EL (cell line): ENCODE measurements around the gene VAC14.
"Not testable (repeated sequence)": the region's sequence is repeated elsewhere in the genome, so short reads cannot be mapped to it uniquely, and the experiment has no call there.

Experiments used
- DNase-seq: peaks from one replicate; pipeline ENCODE4 v3.0.0-alpha.2; 2016

Gene VAC14

DNA sequence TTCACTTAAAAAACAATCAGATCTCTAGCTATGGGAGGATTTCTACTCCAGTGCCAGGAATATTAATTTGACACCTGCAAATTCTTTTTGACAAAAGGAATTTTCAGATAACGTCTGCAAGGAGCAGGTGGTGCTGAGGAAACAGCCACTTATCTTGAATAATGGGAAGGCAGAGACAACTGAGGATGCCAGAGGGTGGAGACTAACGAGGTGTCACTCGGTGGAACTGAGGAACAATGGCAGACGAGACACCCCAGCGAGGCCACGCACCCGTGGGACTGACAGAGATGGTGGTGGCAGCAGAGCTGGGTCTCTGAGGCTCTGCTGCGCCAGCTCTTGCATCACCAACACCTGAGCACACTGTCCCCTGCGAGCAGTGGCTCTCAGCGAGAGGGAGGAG lies 42.2 kb downstream of the VAC14 start:
- DNase-seq = no peak

DNA sequence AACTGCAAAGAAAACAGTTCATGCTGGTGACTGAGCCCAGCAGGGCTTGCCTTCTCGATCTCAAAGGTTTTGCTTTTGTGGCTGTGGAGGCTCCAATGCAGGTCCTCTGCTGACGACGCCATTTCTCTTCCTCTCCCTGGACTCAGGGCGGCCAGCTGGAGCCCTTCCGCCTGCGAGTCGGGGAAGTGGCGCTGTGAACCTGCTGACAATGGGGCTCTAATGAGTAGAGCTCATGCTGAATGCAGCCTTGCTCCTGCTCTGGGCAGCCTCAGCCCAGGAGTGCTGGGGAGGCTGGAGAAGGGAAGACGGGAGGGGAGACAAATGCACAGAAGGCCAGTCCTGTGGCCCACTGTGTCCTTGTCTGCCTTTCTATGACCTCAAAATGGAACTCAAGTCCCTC lies 43.8 kb downstream of the VAC14 start:
- no peak for DNase-seq

DNA sequence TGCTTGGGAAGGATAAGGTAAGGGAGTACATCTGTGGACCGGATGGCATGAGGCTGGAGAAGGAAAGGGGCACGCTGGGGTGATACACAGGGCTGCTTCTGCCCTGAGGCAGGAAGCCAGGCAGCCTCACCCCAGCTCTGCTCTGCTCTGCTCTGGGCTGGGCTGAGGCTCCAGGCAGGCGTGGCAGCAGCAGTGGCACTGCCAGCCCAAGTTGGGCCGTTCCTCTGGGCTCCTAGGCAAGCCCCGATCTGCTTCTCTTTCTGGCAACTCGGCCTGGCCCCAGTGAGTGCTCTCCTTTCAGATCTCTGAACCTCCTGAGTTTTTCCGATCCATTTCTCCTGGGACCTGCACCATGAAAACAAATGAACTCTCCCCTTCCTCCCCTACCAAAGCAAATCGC lies 44.9 kb downstream of the VAC14 start:
- DNase-seq = no peak

GRCh38 chr16:70754851-70755600 lies 45.9 kb downstream of the VAC14 start:
- DNase-seq = no peak

- DNase-seq = no peak
These were observed 46.6 kb downstream of the VAC14 start for GRCh38 chr16:70754371-70754770.

DNA sequence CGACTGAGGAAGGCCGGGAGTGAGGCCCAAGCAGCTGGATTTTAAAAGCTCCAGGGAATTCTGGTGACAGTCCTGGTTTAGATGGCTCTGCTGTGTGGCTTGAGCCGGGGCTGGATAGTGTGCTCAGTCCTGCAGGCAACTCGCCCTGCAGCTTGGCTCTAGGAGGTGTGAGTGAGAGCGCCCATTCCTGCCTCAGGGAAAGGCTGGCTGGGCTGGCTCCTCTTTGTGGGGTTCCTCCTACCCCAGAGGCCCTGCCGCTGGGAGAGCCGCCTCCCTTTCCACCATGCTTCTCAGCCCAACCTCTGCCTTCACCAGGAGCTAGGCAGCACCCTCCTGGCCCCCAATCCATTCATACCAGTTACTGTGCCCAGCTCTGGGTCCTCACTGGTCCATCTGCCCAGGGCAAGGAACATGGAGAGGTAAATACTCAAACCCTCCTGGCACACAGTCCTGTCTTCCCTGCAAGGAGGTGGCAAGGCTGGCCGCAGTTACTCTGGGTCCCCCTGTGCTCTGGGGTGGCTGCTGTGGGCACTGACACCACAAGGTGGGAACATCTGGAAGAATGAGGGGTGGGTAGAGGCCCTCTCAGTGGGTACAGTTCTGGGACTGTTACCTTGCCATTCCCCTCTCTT lies 47.1 kb downstream of the VAC14 start:
- no peak for DNase-seq

DNA sequence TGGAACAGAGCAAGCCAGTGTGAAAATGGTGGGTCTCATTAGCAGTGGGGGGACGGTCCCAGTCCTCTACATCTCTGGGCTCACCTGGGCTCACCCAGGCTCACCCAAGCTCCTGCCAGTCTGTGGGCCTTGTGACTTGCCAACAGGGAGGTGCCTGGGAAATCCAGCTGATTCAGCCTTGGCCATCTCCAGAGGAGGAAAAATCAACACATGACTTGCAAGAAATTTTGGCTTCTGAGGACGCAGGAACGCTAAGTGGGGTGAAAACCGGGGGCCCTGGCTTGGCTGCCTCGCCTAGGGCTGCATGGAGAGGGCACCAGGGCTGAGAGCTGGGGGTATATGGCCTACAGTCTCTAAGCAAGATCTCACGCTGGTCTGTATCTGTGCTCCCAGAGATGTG lies 47.7 kb downstream of the VAC14 start:
- DNase-seq = no peak

GRCh38 chr16:70752426-70752825 lies 48.5 kb downstream of the VAC14 start:
- DNase-seq = no peak

GRCh38 chr16:70751593-70751992 lies 49.4 kb downstream of the VAC14 start:
- DNase-seq = no peak

DNA sequence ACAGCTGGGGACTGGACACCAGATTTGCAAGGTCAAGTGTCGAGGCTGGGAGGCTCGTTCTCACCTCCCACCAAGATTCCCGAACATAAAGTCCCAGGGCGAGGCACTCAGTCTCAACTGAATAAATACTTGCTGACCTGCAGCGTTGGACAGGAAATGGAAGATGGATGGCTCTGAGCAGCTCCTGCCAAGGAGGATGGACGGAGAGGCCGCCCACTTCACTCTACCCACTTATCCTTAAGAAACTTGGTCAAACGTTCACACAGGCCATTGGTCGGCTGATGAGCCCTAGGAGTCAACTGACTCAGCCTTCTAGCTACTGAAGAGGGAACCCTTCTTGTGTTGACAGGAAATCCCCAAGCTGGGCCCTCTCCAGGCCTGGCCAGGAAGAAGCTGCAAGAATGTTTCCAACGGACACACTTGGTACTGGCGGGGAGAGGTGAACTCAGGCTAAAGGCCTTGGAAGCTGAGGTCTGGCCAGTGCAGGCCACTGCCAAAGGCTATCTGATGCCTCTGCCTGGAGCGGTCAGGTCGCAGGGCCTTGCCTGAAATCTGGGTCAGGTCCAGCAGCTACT lies 50.0 kb downstream of the VAC14 start:
- DNase-seq = peak; percentile 97

- no peak for DNase-seq
These were observed 51.0 kb downstream of the VAC14 start for GRCh38 chr16:70749681-70750601.

DNA sequence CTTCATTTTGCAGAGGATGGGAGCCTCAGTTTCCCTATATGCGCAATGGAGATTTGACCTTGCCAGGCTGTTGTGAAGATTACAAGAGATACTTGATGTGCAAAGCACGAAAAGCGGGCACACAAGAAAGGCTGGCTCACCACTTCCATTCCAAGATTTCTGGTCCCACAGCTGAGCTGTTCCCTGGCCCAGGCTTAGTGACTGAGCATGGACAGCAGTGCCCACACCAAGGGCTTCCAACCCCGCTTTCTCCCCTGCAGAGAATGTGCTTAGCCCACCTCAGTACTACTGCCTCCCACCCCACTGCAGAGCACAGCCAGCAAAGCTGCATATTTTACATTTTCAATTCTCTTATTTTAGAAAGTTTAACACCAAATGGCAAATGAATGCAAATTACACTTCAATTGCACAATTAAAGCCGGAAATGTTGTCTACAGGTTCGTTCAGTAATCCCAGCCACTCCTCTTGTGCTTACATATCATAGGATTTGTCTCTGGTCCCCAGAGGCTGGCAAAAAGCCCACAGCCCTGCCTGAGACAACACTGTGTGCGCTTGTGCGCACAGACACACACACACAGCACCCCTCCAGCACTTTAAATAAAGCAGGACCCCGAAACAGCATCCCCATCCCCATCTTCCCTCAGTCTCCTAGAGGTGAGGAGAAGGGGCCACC lies 51.8 kb downstream of the VAC14 start:
- DNase-seq = no peak

DNA sequence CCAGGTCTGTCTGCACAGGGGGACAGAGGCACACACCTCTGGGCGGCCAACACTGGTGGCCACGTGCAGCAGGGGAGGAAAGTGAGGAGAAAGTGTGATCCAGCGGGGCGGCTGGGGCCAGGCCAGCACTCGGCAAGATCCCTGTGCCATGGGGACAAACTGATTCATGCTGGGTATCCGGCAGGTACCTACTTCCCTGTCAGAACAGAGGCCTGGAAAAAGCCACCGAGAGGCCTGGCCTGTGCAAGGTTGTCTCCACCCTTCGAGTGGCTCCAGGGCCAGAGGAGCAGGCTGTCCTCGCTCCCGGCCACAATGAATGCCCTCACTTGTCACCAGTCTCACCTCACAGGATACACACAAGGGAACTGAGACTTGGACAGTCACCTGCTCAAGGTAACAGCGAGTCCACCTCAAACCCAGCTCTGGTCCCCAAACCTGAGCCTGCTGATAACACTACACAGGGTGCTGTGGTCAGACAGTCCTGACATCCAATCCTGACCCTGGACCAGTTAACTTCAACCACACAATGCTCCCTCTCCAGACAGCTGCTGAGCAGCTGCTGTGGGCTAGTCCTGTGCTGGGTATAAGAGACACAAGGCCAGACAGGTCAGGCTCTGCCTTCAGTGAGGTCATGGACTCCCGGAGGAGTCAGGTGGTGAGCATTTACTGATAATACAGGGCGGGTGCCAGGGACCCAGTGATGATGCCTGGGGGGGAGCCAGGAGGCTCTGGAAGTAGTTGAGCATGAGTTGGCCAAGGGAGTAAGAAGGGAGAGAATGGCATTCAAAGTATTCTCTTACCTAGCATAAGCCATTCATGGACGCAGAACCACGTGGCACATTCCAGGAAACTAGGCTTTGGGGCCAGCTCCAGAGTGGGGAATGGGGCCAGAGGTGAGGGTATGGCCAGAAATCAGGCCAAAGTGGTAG lies 53.0 kb downstream of the VAC14 start:
- DNase-seq = no peak

DNA sequence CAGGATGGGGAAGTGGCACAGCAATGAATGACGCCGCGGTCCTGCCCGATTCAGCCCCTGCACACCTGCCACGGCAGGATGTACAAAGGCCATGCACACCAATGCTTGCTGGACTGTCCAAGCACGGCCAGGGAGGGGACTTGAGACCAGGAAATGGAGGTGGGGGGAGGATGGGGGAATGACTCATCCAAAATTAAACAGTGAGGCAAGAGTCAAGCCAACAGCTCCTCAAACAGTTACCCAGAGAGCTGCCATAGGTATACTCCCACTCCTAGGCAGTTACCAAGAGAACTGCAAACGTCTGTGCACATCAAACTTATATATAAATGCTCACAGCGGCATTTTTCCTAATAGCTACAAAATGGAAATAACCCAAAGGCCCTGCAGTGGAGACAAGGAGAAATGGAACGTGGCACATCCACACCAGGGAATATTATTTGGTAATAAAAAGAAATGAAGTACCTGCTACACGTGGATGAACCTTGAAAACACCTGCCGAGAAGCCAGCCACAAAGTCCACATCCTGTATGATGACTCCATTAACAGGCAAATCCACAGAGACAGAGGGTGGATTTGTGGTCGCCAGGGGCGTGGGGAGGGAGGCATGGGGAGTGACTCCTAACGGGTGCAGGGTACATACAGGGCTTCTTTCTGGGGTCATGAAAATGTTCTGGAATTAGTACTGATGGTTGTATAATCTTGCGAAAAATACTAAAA lies 54.1 kb downstream of the VAC14 start:
- DNase-seq = peak; percentile 92

GRCh38 chr16:70746040-70746707 lies 54.8 kb downstream of the VAC14 start:
- peak; percentile 87 for DNase-seq

GRCh38 chr16:70745536-70746025 lies 55.4 kb downstream of the VAC14 start:
- no peak for DNase-seq

GRCh38 chr16:70744366-70744765 lies 56.6 kb downstream of the VAC14 start:
- no peak for DNase-seq

DNA sequence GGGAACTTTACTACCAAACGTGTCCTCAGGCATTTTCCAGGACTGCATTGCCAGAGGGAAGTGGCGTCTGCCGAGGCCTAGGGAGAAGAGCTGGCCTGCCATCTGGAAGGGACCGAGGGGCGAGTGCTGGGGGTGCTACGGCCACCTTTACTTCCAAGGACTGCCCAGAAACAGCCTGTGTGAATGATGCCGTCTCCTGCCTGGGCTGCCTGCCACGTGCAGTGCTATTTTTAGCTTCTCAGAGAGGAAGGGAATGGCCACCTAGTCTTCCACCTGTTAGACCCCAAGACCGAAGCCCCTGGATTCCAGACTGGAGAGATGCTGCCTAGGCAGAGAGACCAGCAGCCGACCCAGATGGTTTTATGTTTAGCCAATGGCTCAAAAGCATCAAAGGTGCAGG lies 57.2 kb downstream of the VAC14 start:
- no peak for DNase-seq

- DNase-seq = not testable (repeated sequence)
These were observed 58.0 kb downstream of the VAC14 start for GRCh38 chr16:70742967-70743366.

GRCh38 chr16:70741783-70742125 lies 59.2 kb downstream of the VAC14 start:
- no peak for DNase-seq
